GM12878 (cell line): ENCODE data around the gene YKT6. TPM values are rescaled to one million over a fixed set of nuclear protein-coding genes. Genes with fewer than 3 reads are reported as not detected.

Experiments used
- ATAC-seq: fragments of 200-7000 bp; cut with Tn5 transposase; 3 replicates; pipeline ENCODE4 v1.9.1; 2020; ENCODE audit warnings: mild to moderate bottlenecking, moderate library complexity
- BruUV-seq: library from RNA; stranded (reverse); fragments of 400-500 nt; replicated peaks from 2 replicates; lab custom pipeline; 2021; lab: Mats Ljungman, UMichigan
- CTCF ChIA-PET: fragments of 300-600 bp; sonication (Branson Sonifier 250); formaldehyde crosslinking; extraction: SDS; loops from one replicate; lab custom pipeline; 2021; ENCODE audit warnings: inconsistent platforms; lab: Yijun Ruan, JAX
- POLR2A ChIA-PET: fragments of 350-600 bp; formaldehyde crosslinking; extraction: SDS; loops from one replicate; lab custom pipeline; 2021; ENCODE audit warnings: inconsistent platforms; lab: Charles Lee
- RAD21 ChIA-PET: fragments of 300-600 bp; sonication (Branson Sonifier 250); formaldehyde crosslinking; loops from one replicate; lab custom pipeline; 2023; ENCODE audit warnings: antibody characterized with exemption; ENCODE audit not compliant: unreplicated experiment; lab: Charles Lee
- SMC1A ChIA-PET: fragments of 300-600 bp; sonication (Branson Sonifier 250); formaldehyde crosslinking; loops from one replicate; lab custom pipeline; 2023; ENCODE audit not compliant: unreplicated experiment, uncharacterized antibody; lab: Charles Lee
- DNase-seq: peaks from one replicate; pipeline ENCODE4 v3.0.0-alpha.2; 2011; ENCODE audit warnings: low read depth, low spot score
- FAIRE-seq: peaks from 3 replicates; lab custom pipeline; 2011; peaks lifted over from hg19 to GRCh38; lab: Jason Lieb, UNC
- H2AFZ ChIP-seq: 2 replicates; pipeline ENCODE4 v1.6.0; 2011; ENCODE audit warnings: low read depth, low read length, control low read depth; ENCODE audit not compliant: control insufficient read depth
- H3K27ac ChIP-seq: 2 replicates; pipeline ENCODE4 v1.5.1; 2011; ENCODE audit warnings: control low read depth; ENCODE audit not compliant: control insufficient read depth, insufficient read depth
- H3K27me3 ChIP-seq, 2 experiments: replicated peaks in 1 of 2; 2 replicates each; pipeline versions ENCODE4 v1.6.0 to v1.6.1; 2011; ENCODE audit warnings: low read length in 1 of 2; ENCODE audit not compliant: control insufficient read depth in 2 of 2, insufficient read depth in 2 of 2
- H3K36me3 ChIP-seq, 2 experiments: 2 replicates each; pipeline ENCODE4 v1.5.1; 2011; ENCODE audit warnings: low read length in 1 of 2; ENCODE audit not compliant: control insufficient read depth in 2 of 2, insufficient read depth in 2 of 2
- H3K4me1 ChIP-seq: 2 replicates; pipeline ENCODE4 v1.6.1; 2011; ENCODE audit warnings: mild to moderate bottlenecking, low read length, moderate library complexity, mixed read lengths; ENCODE audit not compliant: control insufficient read depth, insufficient read depth
- H3K4me2 ChIP-seq: 2 replicates; pipeline ENCODE4 v1.6.0; 2011; ENCODE audit warnings: control low read depth; ENCODE audit not compliant: control insufficient read depth, insufficient read depth
- H3K4me3 ChIP-seq: fragments of 200-600 bp; sonication (generic); 2 replicates; pipeline ENCODE4 v1.5.1; 2016
- H3K79me2 ChIP-seq: 2 replicates; pipeline ENCODE4 v1.6.0; 2011; ENCODE audit warnings: low read length; ENCODE audit not compliant: control insufficient read depth, insufficient read depth
- H3K9ac ChIP-seq: 2 replicates; pipeline ENCODE4 v1.8.0; 2011; ENCODE audit warnings: low read length, control low read depth, mixed read lengths; ENCODE audit not compliant: control insufficient read depth, insufficient read depth
- H3K9me3 ChIP-seq: replicated peaks from 3 replicates; pipeline ENCODE4 v1.5.1; 2011; ENCODE audit warnings: mild to moderate bottlenecking, low read length; ENCODE audit not compliant: control insufficient read depth, insufficient read depth
- H4K20me1 ChIP-seq: 2 replicates; pipeline ENCODE4 v1.6.0; 2011; ENCODE audit not compliant: control insufficient read depth, insufficient read depth
- CBX5 ChIP-seq: sonication (generic); IDR thresholded peaks from 2 replicates; pipeline ENCODE4 v1.6.1; 2016; ENCODE audit warnings: low read depth, moderate library complexity, mild to moderate bottlenecking, inconsistent platforms
- CUX1 ChIP-seq: IDR thresholded peaks from 2 replicates; pipeline ENCODE4 v1.6.1; 2012; ENCODE audit warnings: improper control_type of control experiment, low read depth, low read length; ENCODE audit not compliant: insufficient replicate concordance
- EGR1 ChIP-seq, 2 experiments: IDR thresholded peaks; 1 replicate in 1 of 2; 2 replicates in 1 of 2; pipeline ENCODE4 v1.6.1; 2011 to 2012; ENCODE audit warnings: low read depth in 2 of 2, low read length in 2 of 2, borderline replicate concordance in 1 of 2, mild to moderate bottlenecking in 1 of 2, moderate library complexity in 1 of 2
- FOXK2 ChIP-seq: fragments of 450-650 bp; IDR thresholded peaks from 2 replicates; pipeline ENCODE4 v1.6.1; 2017; ENCODE audit warnings: mild to moderate bottlenecking, moderate library complexity
- HCFC1 ChIP-seq: fragments of 150-350 bp; IDR thresholded peaks from 2 replicates; pipeline ENCODE4 v1.6.1; 2014; ENCODE audit warnings: low read length
- IKZF2 ChIP-seq, 2 experiments: fragments of 450-650 bp; IDR thresholded peaks; 2 replicates each; pipeline ENCODE4 v1.6.1; 2017; ENCODE audit warnings: mild to moderate bottlenecking in 2 of 2, moderate library complexity in 2 of 2
- IRF4 ChIP-seq: IDR thresholded peaks from 2 replicates; pipeline ENCODE4 v1.6.1; 2011; ENCODE audit warnings: low read depth, low read length
- KLF5 ChIP-seq: fragments of 450-650 bp; IDR thresholded peaks from 2 replicates; pipeline ENCODE4 v1.6.1; 2014; ENCODE audit warnings: mild to moderate bottlenecking; ENCODE audit not compliant: partially characterized antibody
- MTA2 ChIP-seq: fragments of 450-650 bp; IDR thresholded peaks from 2 replicates; pipeline ENCODE4 v1.6.1; 2016; ENCODE audit warnings: low read depth, mild to moderate bottlenecking, moderate library complexity
- MXI1 ChIP-seq: fragments of 150-350 bp; IDR thresholded peaks from 2 replicates; pipeline ENCODE4 v1.6.1; 2011; ENCODE audit warnings: low read depth, mild to moderate bottlenecking, inconsistent platforms, low read length, improper control_type of control experiment
- PML ChIP-seq: IDR thresholded peaks from 2 replicates; pipeline ENCODE4 v1.6.1; 2012; ENCODE audit warnings: low read length, inconsistent platforms
- POLR2A ChIP-seq: IDR thresholded peaks from 2 replicates; pipeline ENCODE4 v1.6.1; 2011; ENCODE audit warnings: low read depth, mild to moderate bottlenecking, low read length
- TBL1XR1 ChIP-seq: IDR thresholded peaks from 2 replicates; pipeline ENCODE4 v1.6.1; 2012; ENCODE audit warnings: low read depth, low read length, improper control_type of control experiment
- TCF3 ChIP-seq: IDR thresholded peaks from 2 replicates; pipeline ENCODE4 v1.6.1; 2012; ENCODE audit warnings: low read depth, mild to moderate bottlenecking, low read length, borderline replicate concordance; ENCODE audit not compliant: insufficient read depth
- WGBS: methylation state at CpG from one replicate; pipeline ENCODE4 v1.1.6; 2016; ENCODE audit warnings: low lambda C conversion rate; ENCODE audit not compliant: insufficient replicate concordance, insufficient coverage; ENCODE audit errors: missing lambda C conversion rate; 5-methylcytosine and 5-hydroxymethylcytosine counted together
- in situ Hi-C: fragments of 300-500 bp; cut with MboI; formaldehyde crosslinking; loops from 9 replicates; pipeline ENCODE4 v1.14.3; 2018; ENCODE audit warnings: mixed read lengths
- intact Hi-C: fragments of 100-400 bp; cut with micrococcal nuclease; formaldehyde crosslinking; loops from one replicate; pipeline ENCODE4 v1.14.2; 2022; ENCODE audit not compliant: unreplicated experiment
- polyA plus RNA-seq, 11 experiments: library from polyadenylated mRNA; depleted of rRNA in 4 of 11; unstranded in 6 of 11; stranded (reverse) in 5 of 11; fragments of >200 nt; fragmentation: Nextera tagmentation in 4 of 11; fragmentation: Illumina TruSeq in 1 of 11; extraction: Ambion mirVana in 4 of 11; extraction: Trizol in 1 of 11; gene quantifications; 1 replicate in 1 of 11; 2 replicates in 10 of 11; pipeline versions ENCODE4 v1.2.1 to v1.2.3, GENCODE V29; 2011 to 2016; ENCODE audit warnings: inconsistent platforms in 2 of 11, missing spikeins in 2 of 11, low read depth in 1 of 11
- total RNA-seq, 4 experiments: library from RNA; depleted of rRNA in 3 of 4; stranded (reverse); fragments of >200 nt in 3 of 4; fragmentation: Illumina TruSeq in 1 of 4; extraction: Trizol in 1 of 4; gene quantifications; 2 replicates each; pipeline versions ENCODE4 v1.2.1 to v1.2.3, GENCODE V29; 2013 to 2021

Gene YKT6
- total and polyA plus RNA-seq, 10 of the 15 experiments (the other 5 are each of a cell fraction or from before 2014, with no cell fraction given) = 1.7 to 95.2 (median 70.5) TPM

- intact Hi-C loops = no loop called here
- Histone ChIP-seq H2AFZ (no peak overlapping the region), H3K4me2 (no peak overlapping the region), H3K4me1 (peaks cover 28% of the 10 kb centered on the region), H3K27me3 (no peaks in the 10 kb centered on the region), H3K4me3 (no peak overlapping the region), H3K79me2 (no peaks in the 10 kb centered on the region), H4K20me1 (no peaks in the 10 kb centered on the region), H3K27ac (no peak overlapping the region; the same call in 1 of the 2 replicates), H3K9ac (no peak overlapping the region), H3K36me3 (no peaks in the 10 kb centered on the region), H3K9me3 (no peaks in the 10 kb centered on the region)
- RAD21 ChIA-PET = interaction anchor here (1.8 kb wide), 1 partner anchor 237 kb away, joined by 7 read pairs; no protein-coding TSS in a partner anchor
- no peak for FAIRE-seq
- ATAC-seq = no peak
- in situ Hi-C loops = no loop called here
- POLR2A ChIA-PET = no interaction called here
- TF ChIP-seq IKZF2 (IDR thresholded peaks at IDR 0.05) (no peak), POLR2A (no peak), MTA2 (no peak), EGR1 (IDR thresholded peaks at IDR 0.05; ENCODE audit: borderline replicate concordance in 1 of 2, low read depth in 2 of 2, low read length in 2 of 2) (no peak), KLF5 (no peak), CUX1 (no peak), PML (no peak), TCF3 (no peak), CBX5 (no peak), TBL1XR1 (no peak), HCFC1 (no peak), FOXK2 (no peak), MXI1 (no peak), IRF4 (no peak)
- 83% methylated on average over 5 of the region's 5 CpGs for WGBS
- CTCF ChIA-PET = no interaction called here
- no TSS peak for BruUV-seq
- SMC1A ChIA-PET = no interaction called here
- DNase-seq = no peak
These were observed 55.7 kb downstream of the YKT6 start for GRCh38 chr7:44256459-44256858.
